H9 (cell line): ENCODE measurements around the gene TLR10. TPM values are rescaled to one million over a fixed set of nuclear protein-coding genes. Genes with fewer than 3 reads are reported as not detected.

ENCODE experiments used
- DNase-seq: peaks from one replicate; pipeline ENCODE4 v3.0.0-alpha.2; 2017
- H2AFZ ChIP-seq: one replicate; pipeline ENCODE4 v1.6.1; 2013; ENCODE audit warnings: mild to moderate bottlenecking, low read length, control low read depth, moderate library complexity
- H2AK5ac ChIP-seq: 2 replicates; pipeline ENCODE4 v1.6.1; 2013; ENCODE audit warnings: low read length, control low read depth, mixed read lengths; ENCODE audit not compliant: insufficient read length
- H2BK120ac ChIP-seq: one replicate; pipeline ENCODE4 v1.6.1; 2013; ENCODE audit warnings: low read depth, mild to moderate bottlenecking, low read length, control low read depth, inconsistent platforms; ENCODE audit not compliant: poor library complexity, severe bottlenecking
- H2BK12ac ChIP-seq: 2 replicates; pipeline ENCODE4 v1.6.1; 2013; ENCODE audit warnings: low read length, control low read depth, mixed read lengths, low read depth; ENCODE audit not compliant: insufficient read length
- H2BK15ac ChIP-seq: 2 replicates; pipeline ENCODE4 v1.6.1; 2013; ENCODE audit warnings: low read depth, low read length, control low read depth
- H2BK20ac ChIP-seq: one replicate; pipeline ENCODE4 v1.6.1; 2013; ENCODE audit warnings: low read depth, mild to moderate bottlenecking, low read length, control low read depth, inconsistent platforms; ENCODE audit not compliant: poor library complexity, severe bottlenecking
- H2BK5ac ChIP-seq: 2 replicates; pipeline ENCODE4 v1.6.1; 2013; ENCODE audit warnings: low read length, control low read depth, mixed read lengths; ENCODE audit not compliant: insufficient read length
- H3K14ac ChIP-seq: 2 replicates; pipeline ENCODE4 v1.6.1; 2013; ENCODE audit warnings: low read length, control low read depth; ENCODE audit not compliant: insufficient read depth
- H3K18ac ChIP-seq: 2 replicates; pipeline ENCODE4 v1.6.1; 2013; ENCODE audit warnings: low read depth, mild to moderate bottlenecking, mixed read lengths, low read length, control low read depth; ENCODE audit not compliant: insufficient read length
- H3K23ac ChIP-seq: 2 replicates; pipeline ENCODE4 v1.6.1; 2013; ENCODE audit warnings: low read length, control low read depth, mixed read lengths, low read depth; ENCODE audit not compliant: insufficient read length
- H3K23me2 ChIP-seq: 2 replicates; pipeline ENCODE4 v1.6.1; 2013; ENCODE audit warnings: low read depth, mild to moderate bottlenecking, mixed read lengths, low read length, control low read depth; ENCODE audit not compliant: insufficient read length, poor library complexity, severe bottlenecking
- H3K27ac ChIP-seq: 2 replicates; pipeline ENCODE4 v1.5.1; 2013; ENCODE audit warnings: low read length, control low read depth, mixed read lengths, low read depth; ENCODE audit not compliant: insufficient read length
- H3K27me3 ChIP-seq: 2 replicates; pipeline ENCODE4 v1.6.1; 2013; ENCODE audit warnings: low read length, control low read depth, inconsistent platforms; ENCODE audit not compliant: insufficient read depth
- H3K4ac ChIP-seq: 2 replicates; pipeline ENCODE4 v1.6.1; 2013; ENCODE audit warnings: low read depth, mild to moderate bottlenecking, control low read depth, inconsistent platforms, low read length, moderate library complexity
- H3K4me1 ChIP-seq: 2 replicates; pipeline ENCODE4 v1.6.1; 2013; ENCODE audit warnings: low read length, control low read depth, inconsistent platforms; ENCODE audit not compliant: insufficient read depth
- H3K4me2 ChIP-seq: 2 replicates; pipeline ENCODE4 v1.6.1; 2013; ENCODE audit warnings: low read length, control low read depth, mixed read lengths; ENCODE audit not compliant: insufficient read length, insufficient read depth
- H3K56ac ChIP-seq: 2 replicates; pipeline ENCODE4 v1.6.1; 2013; ENCODE audit warnings: low read depth, mild to moderate bottlenecking, mixed read lengths, low read length, control low read depth; ENCODE audit not compliant: insufficient read length
- H3K79me1 ChIP-seq: 2 replicates; pipeline ENCODE4 v1.6.1; 2013; ENCODE audit warnings: low read depth, mild to moderate bottlenecking, moderate library complexity, low read length, control low read depth, inconsistent platforms; ENCODE audit not compliant: insufficient read depth, poor library complexity, severe bottlenecking
- H3K79me2 ChIP-seq: 2 replicates; pipeline ENCODE4 v1.6.1; 2013; ENCODE audit warnings: low read length, control low read depth, inconsistent platforms; ENCODE audit not compliant: insufficient read depth
- H3K9ac ChIP-seq: 2 replicates; pipeline ENCODE4 v1.6.1; 2013; ENCODE audit warnings: low read length, control low read depth, mixed read lengths; ENCODE audit not compliant: insufficient read length; ENCODE audit errors: extremely low read depth
- H3K9me3 ChIP-seq: one replicate; pipeline ENCODE4 v1.6.1; 2013; ENCODE audit warnings: low read depth, low read length, inconsistent platforms; ENCODE audit not compliant: control insufficient read depth
- H3T11ph ChIP-seq: one replicate; pipeline ENCODE4 v1.6.1; 2013; ENCODE audit warnings: mild to moderate bottlenecking, low read length, control low read depth, inconsistent platforms
- H4K20me1 ChIP-seq: one replicate; pipeline ENCODE4 v1.6.1; 2013; ENCODE audit not compliant: control insufficient read depth, insufficient read length, insufficient read depth
- H4K5ac ChIP-seq: 2 replicates; pipeline ENCODE4 v1.6.1; 2013; ENCODE audit warnings: low read depth, mild to moderate bottlenecking, mixed read lengths, low read length, control low read depth; ENCODE audit not compliant: insufficient read length
- H4K8ac ChIP-seq: replicated peaks from 2 replicates; pipeline ENCODE4 v1.6.1; 2013; ENCODE audit warnings: low read length, control low read depth, mixed read lengths, low read depth; ENCODE audit not compliant: insufficient read length
- H4K91ac ChIP-seq: 2 replicates; pipeline ENCODE4 v1.6.1; 2013; ENCODE audit warnings: low read depth, mild to moderate bottlenecking, moderate library complexity, mixed read lengths, low read length, control low read depth; ENCODE audit not compliant: insufficient read length
- H3K27ac Mint-ChIP-seq, 3 experiments: 2 replicates in 2 of 3; 3 replicates in 1 of 3; pipeline ENCODE4 v1.8.0; 2020 to 2021; ENCODE audit warnings: mixed read lengths in 3 of 3, mild to moderate bottlenecking in 1 of 3, moderate library complexity in 1 of 3
- H3K27me3 Mint-ChIP-seq: 2 replicates; pipeline ENCODE4 v1.8.0; 2021; ENCODE audit warnings: low read depth, mild to moderate bottlenecking, moderate library complexity, mixed read lengths
- H3K36me3 Mint-ChIP-seq, 3 experiments: 2 replicates in 2 of 3; 3 replicates in 1 of 3; pipeline ENCODE4 v1.8.0; 2020 to 2021; ENCODE audit warnings: low read depth in 3 of 3, mixed read lengths in 3 of 3; ENCODE audit not compliant: insufficient read depth in 1 of 3
- H3K4me1 Mint-ChIP-seq, 2 experiments: 2 replicates each; pipeline ENCODE4 v1.8.0; 2020; ENCODE audit warnings: mixed read lengths in 2 of 2
- H3K4me3 Mint-ChIP-seq, 2 experiments: 2 replicates in 1 of 2; 3 replicates in 1 of 2; pipeline ENCODE4 v1.8.0; 2020 to 2021; ENCODE audit warnings: mild to moderate bottlenecking in 2 of 2, mixed read lengths in 2 of 2, moderate library complexity in 1 of 2
- H3K9me3 Mint-ChIP-seq, 2 experiments: 2 replicates in 1 of 2; 3 replicates in 1 of 2; pipeline ENCODE4 v1.8.0; 2020; ENCODE audit warnings: mild to moderate bottlenecking in 2 of 2, mixed read lengths in 2 of 2, moderate library complexity in 1 of 2
- WGBS: extraction: QIAGEN DNeasy Blood & Tissue Kit; methylation state at CpG from one replicate; pipeline ENCODE4 v1.1.7; 2013; ENCODE audit warnings: missing lambda C conversion rate, low lambda C conversion rate, mixed read lengths; ENCODE audit not compliant: insufficient read length; ENCODE audit errors: extremely low coverage; 5-methylcytosine and 5-hydroxymethylcytosine counted together
- total RNA-seq: library from RNA; stranded (reverse); gene quantifications from 2 replicates; pipeline ENCODE4 v1.2.1, GENCODE V29; 2021
- TF ChIP-seq, protein P1 (sequence below): fragments of 200-600 bp; sonication (generic); conservative IDR thresholded peaks from 3 replicates; pipeline ENCODE4 v1.8.0; 2021; ENCODE audit warnings: antibody characterized with exemption, mild to moderate bottlenecking

TLR10 gene
- total RNA-seq, 1 experiment from 2014 or later = not detected

DNA sequence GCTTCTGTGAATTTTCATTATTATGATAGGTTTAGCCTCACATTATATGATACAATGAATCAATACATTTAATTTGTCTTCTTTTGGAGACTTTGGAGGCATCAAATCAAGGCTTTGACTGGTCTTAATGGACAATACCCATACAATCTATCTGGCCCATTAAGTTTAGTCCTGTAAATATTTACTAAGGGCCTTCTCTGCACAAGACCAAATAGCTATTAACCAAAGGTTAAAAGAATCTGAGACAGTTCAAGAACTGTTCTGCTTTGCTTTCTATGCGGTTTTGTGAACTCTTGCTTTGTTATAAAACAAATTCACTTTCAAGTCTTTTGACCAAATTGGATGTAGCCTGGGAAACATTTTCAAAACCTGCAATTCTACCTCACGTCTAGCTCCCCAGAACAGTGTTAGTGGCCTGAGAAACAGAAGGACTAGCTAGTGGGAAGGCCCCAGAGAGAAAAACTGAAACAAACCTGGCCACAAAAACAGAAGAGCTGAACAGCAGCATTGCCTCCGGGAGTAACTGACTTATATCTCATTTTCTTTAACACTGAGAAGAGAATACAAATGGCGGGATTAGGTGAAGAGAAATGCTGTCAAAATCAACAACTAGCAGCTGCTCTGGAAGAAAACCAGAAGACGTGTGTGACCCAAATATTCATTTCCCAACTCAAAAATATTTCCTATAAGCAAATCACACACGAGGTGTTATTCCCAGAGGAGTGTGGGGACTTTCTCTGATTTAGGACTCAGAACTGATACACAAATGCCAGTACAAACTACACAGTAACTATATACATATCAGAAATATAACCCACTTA, 21.3 kb upstream of the TLR10 start:
- H4K20me1 ChIP-seq = no peaks in the 10 kb centered on the region

More for the DNA sequence above, 21.3 kb upstream of the TLR10 start:
- no peaks in the 10 kb centered on the region for H3K27me3 ChIP-seq
- no peaks in the 10 kb centered on the region for H3K23me2 ChIP-seq
- H3K27ac ChIP-seq = no peak overlapping the region
- Mint-ChIP-seq H3K27ac (no peak overlapping the region), H3K36me3 (peaks cover 16 to 29% (median 17%) of the 10 kb centered on the region in 3 experiments), H3K4me1 (no peaks in the 10 kb centered on the region), H3K9me3 (peaks cover 35 to 52% of the 10 kb centered on the region in 2 experiments), H3K27me3 (peaks cover 2% of the 10 kb centered on the region), H3K4me3 (no peak overlapping the region)
- no peak overlapping the region for H2BK120ac ChIP-seq
- TF ChIP-seq, protein P1, sequence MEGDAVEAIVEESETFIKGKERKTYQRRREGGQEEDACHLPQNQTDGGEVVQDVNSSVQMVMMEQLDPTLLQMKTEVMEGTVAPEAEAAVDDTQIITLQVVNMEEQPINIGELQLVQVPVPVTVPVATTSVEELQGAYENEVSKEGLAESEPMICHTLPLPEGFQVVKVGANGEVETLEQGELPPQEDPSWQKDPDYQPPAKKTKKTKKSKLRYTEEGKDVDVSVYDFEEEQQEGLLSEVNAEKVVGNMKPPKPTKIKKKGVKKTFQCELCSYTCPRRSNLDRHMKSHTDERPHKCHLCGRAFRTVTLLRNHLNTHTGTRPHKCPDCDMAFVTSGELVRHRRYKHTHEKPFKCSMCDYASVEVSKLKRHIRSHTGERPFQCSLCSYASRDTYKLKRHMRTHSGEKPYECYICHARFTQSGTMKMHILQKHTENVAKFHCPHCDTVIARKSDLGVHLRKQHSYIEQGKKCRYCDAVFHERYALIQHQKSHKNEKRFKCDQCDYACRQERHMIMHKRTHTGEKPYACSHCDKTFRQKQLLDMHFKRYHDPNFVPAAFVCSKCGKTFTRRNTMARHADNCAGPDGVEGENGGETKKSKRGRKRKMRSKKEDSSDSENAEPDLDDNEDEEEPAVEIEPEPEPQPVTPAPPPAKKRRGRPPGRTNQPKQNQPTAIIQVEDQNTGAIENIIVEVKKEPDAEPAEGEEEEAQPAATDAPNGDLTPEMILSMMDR = no peak
- H2BK12ac ChIP-seq = no peak overlapping the region
- no peak overlapping the region for H3K14ac ChIP-seq
- H3K9ac ChIP-seq = no peak overlapping the region
- H4K8ac ChIP-seq = no peak overlapping the region
- no peak overlapping the region for H3K23ac ChIP-seq
- no peak overlapping the region for H3K4ac ChIP-seq
- H2BK20ac ChIP-seq = no peak overlapping the region
- no peaks in the 10 kb centered on the region for H3K79me2 ChIP-seq
- no peak overlapping the region for H4K5ac ChIP-seq
- no peak overlapping the region for H2BK5ac ChIP-seq
- no peak overlapping the region for H2AFZ ChIP-seq
- no CpG with 5 or more reads among the region's 6 CpGs for whole genome bisulfite sequencing
- no peaks in the 10 kb centered on the region for H3K4me1 ChIP-seq
- H3T11ph ChIP-seq = no peak overlapping the region
- no peak for DNase-seq
- no peak overlapping the region for H4K91ac ChIP-seq
- no peak overlapping the region for H3K4me2 ChIP-seq
- H2AK5ac ChIP-seq = no peak overlapping the region
- no peaks in the 10 kb centered on the region for H3K79me1 ChIP-seq
- no peak overlapping the region for H2BK15ac ChIP-seq
- H3K56ac ChIP-seq = no peak overlapping the region
- peaks cover 12% of the 10 kb centered on the region for H3K9me3 ChIP-seq
- no peak overlapping the region for H3K18ac ChIP-seq
